Immature natural killer cell (primary cell): Measurements from ENCODE around the gene AK5. TPM values are rescaled to one million over a fixed set of nuclear protein-coding genes. Genes with fewer than 3 reads are reported as not detected.
"Not testable (repeated sequence)": the region's sequence is repeated elsewhere in the genome, so short reads cannot be mapped to it uniquely, and the experiment has no call there.

ENCODE experiments used
- DNase-seq, 3 donors: peaks; one replicate each; pipeline ENCODE4 v3.0.0; 2022; ENCODE audit warnings: mixed read lengths in 1 of 3
- H3K27ac Mint-ChIP-seq, 6 donors: one replicate each; pipeline ENCODE4 v1.8.0; 2020; ENCODE audit warnings: mixed read lengths in 6 of 6, mild to moderate bottlenecking in 5 of 6, inconsistent platforms in 4 of 6, moderate library complexity in 3 of 6
- H3K27me3 Mint-ChIP-seq, 3 donors: one replicate each; pipeline ENCODE4 v1.8.0; 2020 to 2021; ENCODE audit warnings: low read depth in 3 of 3, mild to moderate bottlenecking in 3 of 3, mixed read lengths in 3 of 3, moderate library complexity in 3 of 3, inconsistent platforms in 1 of 3
- H3K36me3 Mint-ChIP-seq, 3 donors: one replicate each; pipeline ENCODE4 v1.8.0; 2020; ENCODE audit warnings: mixed read lengths in 3 of 3, inconsistent platforms in 2 of 3, mild to moderate bottlenecking in 2 of 3
- H3K4me1 Mint-ChIP-seq, 2 donors: one replicate each; pipeline ENCODE4 v1.8.0; 2020; ENCODE audit warnings: inconsistent platforms in 2 of 2, mild to moderate bottlenecking in 2 of 2, mixed read lengths in 2 of 2, moderate library complexity in 1 of 2
- H3K4me3 Mint-ChIP-seq, 5 donors: one replicate each; pipeline ENCODE4 v1.8.0; 2020; ENCODE audit warnings: mild to moderate bottlenecking in 5 of 5, mixed read lengths in 5 of 5, inconsistent platforms in 3 of 5, moderate library complexity in 3 of 5
- H3K9me3 Mint-ChIP-seq, 6 donors: one replicate each; pipeline ENCODE4 v1.8.0; 2020; ENCODE audit warnings: mild to moderate bottlenecking in 6 of 6, mixed read lengths in 6 of 6, inconsistent platforms in 4 of 6, moderate library complexity in 3 of 6
- polyA plus RNA-seq, 3 donors: library from polyadenylated mRNA; unstranded; fragments of 300-500 nt; fragmentation: Illumina TruSeq; gene quantifications; one replicate each; pipeline ENCODE4 v1.2.3, GENCODE V29; 2021

The AK5 gene
- polyA plus RNA-seq, 3 donors from 2014 or later: 6.3 to 18.8 (median 13.6) TPM

GRCh38 chr1:77484926-77485325, 203.1 kb downstream of the AK5 start:
- Mint-ChIP-seq H3K27ac (no peak overlapping the region), H3K27me3 (peaks cover 4 to 7% (median 5%) of the 10 kb centered on the region in 3 donors), H3K4me3 (no peak overlapping the region), H3K4me1 (peaks cover 50 to 55% of the 10 kb centered on the region in 2 donors), H3K36me3 (peaks cover 0 to 3% (median 3%) of the 10 kb centered on the region in 3 donors), H3K9me3 (no peaks in the 10 kb centered on the region)
- DNase-seq: no peak

GRCh38 chr1:77487631-77488030, 205.8 kb downstream of the AK5 start:
- DNase-seq: no peak

GRCh38 chr1:77489910-77490309, 208.1 kb downstream of the AK5 start:
- H3K27me3 Mint-ChIP-seq: peaks cover 0 to 4% (median 1%) of the 10 kb centered on the region in 3 donors
- H3K9me3 Mint-ChIP-seq: no peaks in the 10 kb centered on the region
- H3K36me3 Mint-ChIP-seq: peaks cover 0 to 8% (median 0%) of the 10 kb centered on the region in 3 donors
- peaks cover 18 to 20% of the 10 kb centered on the region in 2 donors for H3K4me1 Mint-ChIP-seq
- H3K4me3 Mint-ChIP-seq: no peak overlapping the region
- DNase-seq: no peak
- no peak overlapping the region for H3K27ac Mint-ChIP-seq

More at GRCh38 chr1:77487631-77488030, 205.8 kb downstream of the AK5 start:
- Mint-ChIP-seq H3K4me1 (peaks cover 30 to 37% of the 10 kb centered on the region in 2 donors), H3K36me3 (peaks cover 0 to 6% (median 3%) of the 10 kb centered on the region in 3 donors), H3K9me3 (no peaks in the 10 kb centered on the region), H3K4me3 (no peak overlapping the region), H3K27me3 (peaks cover 4 to 6% (median 4%) of the 10 kb centered on the region in 3 donors), H3K27ac (peak overlapping the region in 1 of 6 donors; percentile 18)

GRCh38 chr1:77494026-77494425, 212.2 kb downstream of the AK5 start:
- Mint-ChIP-seq H3K4me1 (peaks cover 44 to 51% of the 10 kb centered on the region in 2 donors), H3K27ac (no peak overlapping the region), H3K27me3 (peaks cover 5 to 12% (median 5%) of the 10 kb centered on the region in 3 donors), H3K36me3 (peaks cover 5 to 14% (median 5%) of the 10 kb centered on the region in 3 donors), H3K9me3 (peaks cover 0 to 1% (median 0%) of the 10 kb centered on the region in 6 donors), H3K4me3 (no peak overlapping the region)
- DNase-seq: no peak

GRCh38 chr1:77498918-77499317, 217.1 kb downstream of the AK5 start:
- H3K27me3 Mint-ChIP-seq: peaks cover 5 to 12% (median 5%) of the 10 kb centered on the region in 3 donors

GRCh38 chr1:77499466-77499865, 217.6 kb downstream of the AK5 start:
- peaks cover 5 to 8% (median 5%) of the 10 kb centered on the region in 3 donors for H3K27me3 Mint-ChIP-seq
- H3K4me3 Mint-ChIP-seq: no peak overlapping the region
- peaks cover 0 to 1% (median 0%) of the 10 kb centered on the region in 6 donors for H3K9me3 Mint-ChIP-seq
- H3K27ac Mint-ChIP-seq: peak overlapping the region in 4 of 6 donors; percentile 45 to 88 (median 72)
- H3K36me3 Mint-ChIP-seq: peaks cover 5 to 10% (median 5%) of the 10 kb centered on the region in 3 donors
- H3K4me1 Mint-ChIP-seq: peaks cover 39 to 48% of the 10 kb centered on the region in 2 donors
- DNase-seq: no peak

More at GRCh38 chr1:77498918-77499317, 217.1 kb downstream of the AK5 start:
- H3K36me3 Mint-ChIP-seq: peaks cover 5 to 10% (median 5%) of the 10 kb centered on the region in 3 donors
- no peak for DNase-seq
- H3K9me3 Mint-ChIP-seq: peaks cover 0 to 1% (median 0%) of the 10 kb centered on the region in 6 donors
- peak overlapping the region in 5 of 6 donors; percentile 25 to 88 (median 79) for H3K27ac Mint-ChIP-seq
- H3K4me3 Mint-ChIP-seq: no peak overlapping the region
- peaks cover 39 to 48% of the 10 kb centered on the region in 2 donors for H3K4me1 Mint-ChIP-seq

- Mint-ChIP-seq H3K27me3 (no peaks in the 10 kb centered on the region), H3K9me3 (no peaks in the 10 kb centered on the region), H3K4me3 (no peak overlapping the region), H3K27ac (peak overlapping the region in 1 of 6 donors; percentile 66), H3K4me1 (peaks cover 0 to 3% of the 10 kb centered on the region in 2 donors), H3K36me3 (peaks cover 0 to 4% (median 3%) of the 10 kb centered on the region in 3 donors)
- DNase-seq: no peak
These were observed 223.2 kb downstream of the AK5 start for GRCh38 chr1:77504986-77505385.

- H3K9me3 Mint-ChIP-seq: no peaks in the 10 kb centered on the region
- no peak for DNase-seq
- no peaks in the 10 kb centered on the region for H3K27me3 Mint-ChIP-seq
- no peak overlapping the region for H3K27ac Mint-ChIP-seq
- H3K36me3 Mint-ChIP-seq: peaks cover 0 to 4% (median 3%) of the 10 kb centered on the region in 3 donors
- H3K4me1 Mint-ChIP-seq: peaks cover 0 to 3% of the 10 kb centered on the region in 2 donors
- no peak overlapping the region for H3K4me3 Mint-ChIP-seq
These were observed 225.0 kb downstream of the AK5 start for GRCh38 chr1:77506771-77507170.

GRCh38 chr1:77509051-77509492, 227.3 kb downstream of the AK5 start:
- peaks cover 0 to 3% of the 10 kb centered on the region in 2 donors for H3K4me1 Mint-ChIP-seq
- no peaks in the 10 kb centered on the region for H3K9me3 Mint-ChIP-seq
- H3K36me3 Mint-ChIP-seq: peaks cover 0 to 11% (median 3%) of the 10 kb centered on the region in 3 donors
- H3K27ac Mint-ChIP-seq: no peak overlapping the region
- no peak overlapping the region for H3K4me3 Mint-ChIP-seq
- DNase-seq: no peak
- H3K27me3 Mint-ChIP-seq: peaks cover 0 to 4% (median 0%) of the 10 kb centered on the region in 3 donors

- Mint-ChIP-seq H3K4me1 (peaks cover 0 to 3% of the 10 kb centered on the region in 2 donors), H3K36me3 (peaks cover 0 to 11% (median 3%) of the 10 kb centered on the region in 3 donors), H3K4me3 (no peak overlapping the region), H3K27me3 (peaks cover 0 to 4% (median 0%) of the 10 kb centered on the region in 3 donors), H3K27ac (no peak overlapping the region), H3K9me3 (no peaks in the 10 kb centered on the region)
- DNase-seq: no peak
These were observed 228.1 kb downstream of the AK5 start for GRCh38 chr1:77509898-77510297.

- Mint-ChIP-seq H3K4me3 (no peak overlapping the region), H3K36me3 (peaks cover 0 to 6% (median 0%) of the 10 kb centered on the region in 3 donors), H3K9me3 (no peaks in the 10 kb centered on the region), H3K4me1 (peaks cover 0 to 8% of the 10 kb centered on the region in 2 donors), H3K27ac (no peak overlapping the region), H3K27me3 (peaks cover 0 to 5% (median 0%) of the 10 kb centered on the region in 3 donors)
- DNase-seq: no peak
These were observed 229.6 kb downstream of the AK5 start for GRCh38 chr1:77511440-77511840.

GRCh38 chr1:77512650-77513049, 230.8 kb downstream of the AK5 start:
- H3K4me3 Mint-ChIP-seq, H3K36me3 Mint-ChIP-seq: not testable (repeated sequence)
- H3K27ac Mint-ChIP-seq: peak overlapping the region in 1 of 6 donors; percentile 10

GRCh38 chr1:77513839-77514763, 232.3 kb downstream of the AK5 start:
- H3K36me3 Mint-ChIP-seq: peaks cover 0 to 10% (median 6%) of the 10 kb centered on the region in 3 donors
- no peak overlapping the region for H3K27ac Mint-ChIP-seq
- H3K4me1 Mint-ChIP-seq: peaks cover 0 to 8% of the 10 kb centered on the region in 2 donors
- H3K4me3 Mint-ChIP-seq: no peak overlapping the region
- DNase-seq: no peak
- no peaks in the 10 kb centered on the region for H3K9me3 Mint-ChIP-seq
- peaks cover 0 to 5% (median 0%) of the 10 kb centered on the region in 3 donors for H3K27me3 Mint-ChIP-seq

More at GRCh38 chr1:77512650-77513049, 230.8 kb downstream of the AK5 start:
- not testable (repeated sequence) for DNase-seq, H3K9me3 Mint-ChIP-seq, H3K4me1 Mint-ChIP-seq, H3K27me3 Mint-ChIP-seq
